DMS153 treated with DMSO at 0.1 percent for 48 hours (cell line): ENCODE data around the gene TAS2R1.

Experiments
- DNase-seq: peaks from one replicate; lab custom pipeline; 2025; ENCODE audit not compliant: unreplicated experiment; lab: John Stamatoyannopoulos, UW

Gene TAS2R1

GRCh38 chr5:9589049-9589835, 40.9 kb downstream of the TAS2R1 start:
- DNase-seq, result no peak

GRCh38 chr5:9588254-9588653, 41.9 kb downstream of the TAS2R1 start:
- no peak for DNase-seq

- DNase-seq, result no peak
Measured at GRCh38 chr5:9587135-9587534, 43.0 kb downstream of the TAS2R1 start.

GRCh38 chr5:9582406-9582805, 47.7 kb downstream of the TAS2R1 start:
- DNase-seq, result no peak
